NT2/D1 (cell line): ENCODE data around the gene ZNF292.
"Not testable (repeated sequence)": the region's sequence is repeated elsewhere in the genome, so short reads cannot be mapped to it uniquely, and the experiment has no call there.

Experiments used
- DNase-seq: peaks from one replicate; pipeline ENCODE4 v3.0.0-alpha.2; 2011; ENCODE audit warnings: low read depth, low spot score
- H3K27me3 ChIP-seq: 2 replicates; pipeline ENCODE4 v1.6.0; 2011; ENCODE audit warnings: mild to moderate bottlenecking; ENCODE audit not compliant: insufficient read length, insufficient read depth
- H3K36me3 ChIP-seq: 2 replicates; pipeline ENCODE4 v1.6.1; 2011; ENCODE audit warnings: mild to moderate bottlenecking, low read length, mixed read lengths; ENCODE audit not compliant: insufficient read depth, insufficient read length
- H3K4me1 ChIP-seq: 2 replicates; pipeline ENCODE4 v1.5.1; 2011; ENCODE audit not compliant: insufficient read depth, insufficient read length
- H3K4me3 ChIP-seq: 2 replicates; pipeline ENCODE4 v1.5.1; 2011; ENCODE audit warnings: low read depth; ENCODE audit not compliant: insufficient read length
- H3K9ac ChIP-seq: 2 replicates; pipeline ENCODE4 v1.6.0; 2011; ENCODE audit warnings: low read depth; ENCODE audit not compliant: insufficient read length
- H3K9me3 ChIP-seq: 2 replicates; pipeline ENCODE4 v1.5.1; 2011; ENCODE audit warnings: mild to moderate bottlenecking, low read length; ENCODE audit not compliant: insufficient read depth
- SUZ12 ChIP-seq: IDR thresholded peaks from 2 replicates; pipeline ENCODE4 v1.6.1; 2011; ENCODE audit not compliant: insufficient read length, insufficient read depth; ENCODE audit errors: extremely low read depth
- YY1 ChIP-seq: IDR thresholded peaks from 2 replicates; pipeline ENCODE4 v1.6.1; 2011; ENCODE audit not compliant: insufficient read length, insufficient read depth
- ZNF274 ChIP-seq: IDR thresholded peaks from 2 replicates; pipeline ENCODE4 v1.6.1; 2011; ENCODE audit warnings: mild to moderate bottlenecking, low read depth, low read length

Gene ZNF292

GRCh38 chr6:87297119-87297518, 141.8 kb downstream of the ZNF292 start:
- no peak for DNase-seq
- Histone ChIP-seq H3K9ac (no peak overlapping the region), H3K36me3 (no peaks in the 10 kb centered on the region), H3K27me3 (no peaks in the 10 kb centered on the region), H3K9me3 (peaks cover 17% of the 10 kb centered on the region; the same call in 1 of the 2 replicates), H3K4me1 (no peaks in the 10 kb centered on the region), H3K4me3 (no peak overlapping the region)
- TF ChIP-seq ZNF274, result no peak
- TF ChIP-seq YY1, result no peak
- no peak for TF ChIP-seq SUZ12

- not testable (repeated sequence) for H3K9ac ChIP-seq, H3K4me3 ChIP-seq, H3K27me3 ChIP-seq, H3K4me1 ChIP-seq, DNase-seq, H3K36me3 ChIP-seq
- peaks cover 17% of the 10 kb centered on the region; the same call in 1 of the 2 replicates for H3K9me3 ChIP-seq
These were observed 145.9 kb downstream of the ZNF292 start for GRCh38 chr6:87301277-87301676.

GRCh38 chr6:87308970-87309369, 153.6 kb downstream of the ZNF292 start:
- TF ChIP-seq ZNF274 (no peak), YY1 (no peak), SUZ12 (no peak)
- no peaks in the 10 kb centered on the region for H3K27me3 ChIP-seq

GRCh38 chr6:87312860-87313259, 157.5 kb downstream of the ZNF292 start:
- Histone ChIP-seq H3K27me3 (no peaks in the 10 kb centered on the region), H3K36me3 (no peaks in the 10 kb centered on the region), H3K9me3 (no peaks in the 10 kb centered on the region), H3K4me1 (no peaks in the 10 kb centered on the region), H3K4me3 (no peak overlapping the region), H3K9ac (no peak overlapping the region)
- TF ChIP-seq SUZ12, result no peak
- no peak for TF ChIP-seq YY1
- TF ChIP-seq ZNF274, result no peak
- DNase-seq, result no peak

More at GRCh38 chr6:87308970-87309369, 153.6 kb downstream of the ZNF292 start:
- no peak for DNase-seq
- H3K4me1 ChIP-seq, result no peaks in the 10 kb centered on the region
- no peak overlapping the region for H3K9ac ChIP-seq
- no peaks in the 10 kb centered on the region for H3K36me3 ChIP-seq
- no peak overlapping the region for H3K4me3 ChIP-seq
- H3K9me3 ChIP-seq, result no peaks in the 10 kb centered on the region
